ENCODE data around the gene MRPL20. TPM values are rescaled to one million over a fixed set of nuclear protein-coding genes. Genes with fewer than 3 reads are reported as not detected.

Gene MRPL20
- total RNA-seq, 4 donors from 2014 or later: 34.3 to 114 (median 65.1) TPM

- Histone ChIP-seq H3K9me3 (no peaks in the 10 kb centered on the region), H3K4me1 (peaks cover 0 to 10% of the 10 kb centered on the region in 2 donors), H3K4me3 (no peak overlapping the region), H3K36me3 (no peaks in the 10 kb centered on the region), H3K27ac (peak overlapping the region; percentile 96), H3K27me3 (no peaks in the 10 kb centered on the region)
- DNase-seq: peak; percentile 82 to 83
- no peak for TF ChIP-seq POLR2A (IDR thresholded peaks at IDR 0.05)
- TF ChIP-seq, protein P1, sequence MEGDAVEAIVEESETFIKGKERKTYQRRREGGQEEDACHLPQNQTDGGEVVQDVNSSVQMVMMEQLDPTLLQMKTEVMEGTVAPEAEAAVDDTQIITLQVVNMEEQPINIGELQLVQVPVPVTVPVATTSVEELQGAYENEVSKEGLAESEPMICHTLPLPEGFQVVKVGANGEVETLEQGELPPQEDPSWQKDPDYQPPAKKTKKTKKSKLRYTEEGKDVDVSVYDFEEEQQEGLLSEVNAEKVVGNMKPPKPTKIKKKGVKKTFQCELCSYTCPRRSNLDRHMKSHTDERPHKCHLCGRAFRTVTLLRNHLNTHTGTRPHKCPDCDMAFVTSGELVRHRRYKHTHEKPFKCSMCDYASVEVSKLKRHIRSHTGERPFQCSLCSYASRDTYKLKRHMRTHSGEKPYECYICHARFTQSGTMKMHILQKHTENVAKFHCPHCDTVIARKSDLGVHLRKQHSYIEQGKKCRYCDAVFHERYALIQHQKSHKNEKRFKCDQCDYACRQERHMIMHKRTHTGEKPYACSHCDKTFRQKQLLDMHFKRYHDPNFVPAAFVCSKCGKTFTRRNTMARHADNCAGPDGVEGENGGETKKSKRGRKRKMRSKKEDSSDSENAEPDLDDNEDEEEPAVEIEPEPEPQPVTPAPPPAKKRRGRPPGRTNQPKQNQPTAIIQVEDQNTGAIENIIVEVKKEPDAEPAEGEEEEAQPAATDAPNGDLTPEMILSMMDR (IDR thresholded peaks at IDR 0.05): no peak
- intact Hi-C loops (cut with DNase I; ENCODE audit: low total_unique reads): no loop called here
These were observed 46.5 kb downstream of the MRPL20 start for GRCh38 chr1:1360506-1361169.

DNA sequence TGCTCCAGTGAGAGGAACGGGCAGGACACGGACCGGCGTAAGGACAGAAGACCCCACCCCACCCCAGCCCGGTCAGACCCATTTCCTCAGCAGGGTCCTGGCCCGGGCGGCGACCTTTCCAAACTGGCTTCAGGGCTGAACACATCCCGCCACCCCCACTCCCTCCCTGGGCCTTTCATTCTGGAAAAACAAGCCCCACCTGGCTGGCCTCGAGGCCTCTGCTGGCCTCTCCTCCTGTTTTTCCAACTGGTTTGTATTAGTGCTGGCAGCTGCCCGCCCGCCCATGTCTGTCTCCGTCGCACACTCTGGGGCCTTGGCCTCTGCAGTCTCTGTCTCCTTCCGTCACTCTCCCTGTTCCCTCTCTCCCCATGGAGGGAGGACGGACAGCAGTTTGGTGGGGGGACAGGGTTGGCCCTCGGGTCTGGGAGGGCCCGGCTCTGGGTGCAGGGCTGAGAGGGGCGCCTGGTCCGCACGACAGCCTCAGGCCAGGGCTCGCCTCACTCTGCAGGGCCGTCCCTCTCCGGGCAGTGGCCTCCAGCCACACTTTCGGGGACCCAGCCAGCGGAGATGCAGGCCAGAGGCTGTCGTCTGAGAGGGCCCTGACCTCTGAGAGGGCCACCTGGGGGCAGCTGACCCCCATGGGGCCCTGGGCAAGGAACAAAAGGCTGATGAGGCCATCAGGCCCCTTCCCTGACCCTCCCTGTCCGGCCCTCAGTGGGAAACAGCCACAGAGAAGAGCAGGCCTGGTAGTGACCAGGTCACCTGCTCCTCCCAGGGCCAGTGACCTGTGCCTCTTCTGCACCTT lies 47.2 kb downstream of the MRPL20 start:
- Histone ChIP-seq H3K36me3 (no peaks in the 10 kb centered on the region), H3K27me3 (no peaks in the 10 kb centered on the region), H3K9me3 (no peaks in the 10 kb centered on the region), H3K4me1 (peaks cover 0 to 17% of the 10 kb centered on the region in 2 donors), H3K4me3 (no peak overlapping the region), H3K27ac (peak overlapping the region; percentile 96)
- intact Hi-C loops (cut with DNase I; ENCODE audit: low total_unique reads): loop anchor here (10.0 kb wide), 1 partner anchor 55 kb away; the partner anchor contains the start of genes ACAP3 and PUSL1
- peak in 1 of 2 donors; percentile 9 for TF ChIP-seq POLR2A (IDR thresholded peaks at IDR 0.05)
- TF ChIP-seq, protein P1 (IDR thresholded peaks at IDR 0.05): no peak
- peak; percentile 75 to 77 for DNase-seq

GRCh38 chr1:1359308-1359663 lies 47.8 kb downstream of the MRPL20 start:
- Histone ChIP-seq H3K27me3 (no peaks in the 10 kb centered on the region), H3K4me1 (peaks cover 0 to 23% of the 10 kb centered on the region in 2 donors)

GRCh38 chr1:1358433-1359271 lies 48.4 kb downstream of the MRPL20 start, which contains the start of gene MXRA8:
Gene MXRA8 (minus strand): TSS chr1:1358555. CDS start chr1:1358504, 51 bp downstream.
- intact Hi-C loops (cut with DNase I; ENCODE audit: low total_unique reads): loop anchor here (10.0 kb wide), 1 partner anchor 54 kb away; the partner anchor contains the start of genes ACAP3 and PUSL1
- Histone ChIP-seq H3K36me3 (no peaks in the 10 kb centered on the region), H3K27ac (peak within 1 kb of the TSS; percentile 96), H3K27me3 (no peaks in the 10 kb centered on the region), H3K9me3 (no peaks in the 10 kb centered on the region), H3K4me3 (peak within 1 kb of the TSS; percentile 68 to 70), H3K4me1 (peaks cover 5 to 24% of the 10 kb centered on the region in 2 donors)
- TF ChIP-seq, protein P1 (IDR thresholded peaks at IDR 0.05): no peak
- TF ChIP-seq POLR2A (IDR thresholded peaks at IDR 0.05): peak; percentile 53 to 71
- DNase-seq: peak; percentile 93

More at GRCh38 chr1:1359308-1359663, 47.8 kb downstream of the MRPL20 start:
- Histone ChIP-seq H3K36me3 (no peaks in the 10 kb centered on the region), H3K27ac (peak overlapping the region; percentile 96), H3K4me3 (peak overlapping the region in 1 of 2 donors; percentile 68), H3K9me3 (no peaks in the 10 kb centered on the region)
- peak in 1 of 2 donors; percentile 44 for DNase-seq
- intact Hi-C loops (cut with DNase I; ENCODE audit: low total_unique reads): loop anchor here (10.0 kb wide), 1 partner anchor 54 kb away; the partner anchor contains the start of genes ACAP3 and PUSL1
- TF ChIP-seq, protein P1 (IDR thresholded peaks at IDR 0.05): no peak
- TF ChIP-seq POLR2A (IDR thresholded peaks at IDR 0.05): no peak
